WERI-Rb-1 (cell line): ENCODE results near the gene PCDHB15.
"Not testable (repeated sequence)": the region's sequence is repeated elsewhere in the genome, so short reads cannot be mapped to it uniquely, and the experiment has no call there.

Experiments used
- DNase-seq: peaks from one replicate; pipeline ENCODE4 v3.0.0-alpha.2; 2020
- H3K27ac ChIP-seq: fragments of 250-450 bp; sonication (Bioruptor Pico); 2 replicates; pipeline ENCODE4 v1.5.1; 2020; ENCODE audit warnings: mild to moderate bottlenecking, moderate library complexity
- H3K27me3 ChIP-seq: fragments of 250-450 bp; sonication (Bioruptor Pico); 2 replicates; pipeline ENCODE4 v1.5.1; 2021; ENCODE audit warnings: mild to moderate bottlenecking, low read depth, moderate library complexity; ENCODE audit not compliant: insufficient read depth, severe bottlenecking
- H3K36me3 ChIP-seq: fragments of 250-450 bp; sonication (Bioruptor Pico); 2 replicates; pipeline ENCODE4 v1.5.1; 2020; ENCODE audit warnings: mild to moderate bottlenecking, moderate library complexity
- H3K4me3 ChIP-seq: 2 replicates; pipeline ENCODE4 v1.5.1; 2011; ENCODE audit warnings: low read depth, mild to moderate bottlenecking, control low read depth, low read length
- H3K9me3 ChIP-seq: fragments of 250-450 bp; sonication (Bioruptor Pico); 2 replicates; pipeline ENCODE4 v1.5.1; 2021; ENCODE audit warnings: mild to moderate bottlenecking, moderate library complexity; ENCODE audit not compliant: severe bottlenecking
- TF ChIP-seq, protein P1 (sequence below): IDR thresholded peaks from 2 replicates; pipeline ENCODE4 v1.5.1; 2011; ENCODE audit warnings: low read depth, mild to moderate bottlenecking, control low read depth, inconsistent platforms, low read length

Gene PCDHB15

DNA sequence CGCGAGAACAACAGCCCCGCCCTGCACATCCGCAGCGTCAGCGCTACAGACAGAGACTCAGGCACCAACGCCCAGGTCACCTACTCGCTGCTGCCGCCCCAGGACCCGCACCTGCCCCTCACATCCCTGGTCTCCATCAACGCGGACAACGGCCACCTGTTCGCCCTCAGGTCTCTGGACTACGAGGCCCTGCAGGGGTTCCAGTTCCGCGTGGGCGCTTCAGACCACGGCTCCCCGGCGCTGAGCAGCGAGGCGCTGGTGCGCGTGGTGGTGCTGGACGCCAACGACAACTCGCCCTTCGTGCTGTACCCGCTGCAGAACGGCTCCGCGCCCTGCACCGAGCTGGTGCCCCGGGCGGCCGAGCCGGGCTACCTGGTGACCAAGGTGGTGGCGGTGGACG, 29.7 kb upstream of the PCDHB15 start:
- not testable (repeated sequence) for H3K9me3 ChIP-seq

DNA sequence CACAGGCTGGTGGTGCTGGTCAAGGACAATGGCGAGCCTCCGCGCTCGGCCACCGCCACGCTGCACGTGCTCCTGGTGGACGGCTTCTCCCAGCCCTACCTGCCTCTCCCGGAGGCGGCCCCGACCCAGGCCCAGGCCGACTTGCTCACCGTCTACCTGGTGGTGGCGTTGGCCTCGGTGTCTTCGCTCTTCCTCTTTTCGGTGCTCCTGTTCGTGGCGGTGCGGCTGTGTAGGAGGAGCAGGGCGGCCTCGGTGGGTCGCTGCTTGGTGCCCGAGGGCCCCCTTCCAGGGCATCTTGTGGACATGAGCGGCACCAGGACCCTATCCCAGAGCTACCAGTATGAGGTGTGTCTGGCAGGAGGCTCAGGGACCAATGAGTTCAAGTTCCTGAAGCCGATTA, 29.2 kb upstream of the PCDHB15 start:
- not testable (repeated sequence) for DNase-seq, H3K9me3 ChIP-seq, H3K27me3 ChIP-seq, H3K27ac ChIP-seq, H3K36me3 ChIP-seq, H3K4me3 ChIP-seq

More for the DNA sequence above, 29.7 kb upstream of the PCDHB15 start:
- not testable (repeated sequence) for DNase-seq, H3K4me3 ChIP-seq, H3K27ac ChIP-seq, H3K36me3 ChIP-seq, H3K27me3 ChIP-seq

DNA sequence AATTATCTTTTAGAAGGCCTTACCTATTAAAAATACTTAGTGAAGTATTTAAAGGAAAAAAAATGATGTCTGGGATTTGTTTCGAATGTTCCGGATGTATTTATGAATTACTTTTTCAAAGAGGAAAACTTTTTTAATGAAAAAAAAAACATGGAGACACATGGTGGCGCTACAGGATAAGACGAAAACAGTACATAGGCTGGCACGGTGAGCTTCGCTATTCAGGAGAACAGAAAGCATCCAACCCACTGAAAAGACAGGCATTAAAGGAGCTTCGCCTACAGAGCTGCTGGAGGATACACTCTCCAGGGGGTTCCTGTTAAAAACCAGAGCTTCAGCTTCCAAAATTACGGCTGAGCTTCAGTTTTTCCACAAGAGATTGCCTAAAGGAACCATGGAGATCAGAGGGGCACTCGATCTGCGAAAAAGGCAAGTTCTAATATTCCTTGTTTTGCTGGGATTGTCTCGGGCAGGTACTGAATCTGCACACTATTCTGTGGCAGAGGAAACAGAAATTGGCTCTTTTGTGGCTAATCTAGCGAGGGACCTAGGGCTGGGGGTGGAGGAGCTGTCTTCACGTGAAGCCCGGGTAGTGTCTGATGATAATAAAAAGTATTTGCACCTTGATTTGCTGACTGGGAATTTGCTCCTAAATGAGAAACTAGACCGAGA, 21.9 kb upstream of the PCDHB15 start, which contains the start of gene PCDHB14:
Gene PCDHB14 (plus strand): TSS at position 232 of the 672 bp plus-strand sequence. CDS start 163 bp downstream, at position 395.
- peak; percentile 47 for DNase-seq
- Histone ChIP-seq H3K27ac (peak within 1 kb of the TSS; percentile 47; the same call in 1 of the 2 replicates), H3K4me3 (peak within 1 kb of the TSS; percentile 41), H3K9me3 (no peaks in the 10 kb centered on the region), H3K27me3 (no peaks in the 10 kb centered on the region), H3K36me3 (no peaks in the 10 kb centered on the region)
- TF ChIP-seq, protein P1, sequence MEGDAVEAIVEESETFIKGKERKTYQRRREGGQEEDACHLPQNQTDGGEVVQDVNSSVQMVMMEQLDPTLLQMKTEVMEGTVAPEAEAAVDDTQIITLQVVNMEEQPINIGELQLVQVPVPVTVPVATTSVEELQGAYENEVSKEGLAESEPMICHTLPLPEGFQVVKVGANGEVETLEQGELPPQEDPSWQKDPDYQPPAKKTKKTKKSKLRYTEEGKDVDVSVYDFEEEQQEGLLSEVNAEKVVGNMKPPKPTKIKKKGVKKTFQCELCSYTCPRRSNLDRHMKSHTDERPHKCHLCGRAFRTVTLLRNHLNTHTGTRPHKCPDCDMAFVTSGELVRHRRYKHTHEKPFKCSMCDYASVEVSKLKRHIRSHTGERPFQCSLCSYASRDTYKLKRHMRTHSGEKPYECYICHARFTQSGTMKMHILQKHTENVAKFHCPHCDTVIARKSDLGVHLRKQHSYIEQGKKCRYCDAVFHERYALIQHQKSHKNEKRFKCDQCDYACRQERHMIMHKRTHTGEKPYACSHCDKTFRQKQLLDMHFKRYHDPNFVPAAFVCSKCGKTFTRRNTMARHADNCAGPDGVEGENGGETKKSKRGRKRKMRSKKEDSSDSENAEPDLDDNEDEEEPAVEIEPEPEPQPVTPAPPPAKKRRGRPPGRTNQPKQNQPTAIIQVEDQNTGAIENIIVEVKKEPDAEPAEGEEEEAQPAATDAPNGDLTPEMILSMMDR = peak; percentile 47

DNA sequence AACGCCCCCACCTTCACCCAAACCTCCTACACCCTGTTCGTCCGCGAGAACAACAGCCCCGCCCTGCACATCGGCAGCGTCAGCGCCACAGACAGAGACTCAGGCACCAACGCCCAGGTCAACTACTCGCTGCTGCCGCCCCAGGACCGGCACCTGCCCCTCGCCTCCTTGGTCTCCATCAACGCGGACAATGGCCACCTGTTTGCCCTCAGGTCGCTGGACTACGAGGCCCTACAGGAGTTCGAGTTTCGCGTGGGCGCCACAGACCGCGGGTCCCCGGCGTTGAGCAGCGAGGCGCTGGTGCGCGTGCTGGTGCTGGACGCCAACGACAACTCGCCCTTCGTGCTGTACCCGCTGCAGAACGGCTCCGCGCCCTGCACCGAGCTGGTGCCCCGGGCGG, 20.4 kb upstream of the PCDHB15 start:
- not testable (repeated sequence) for H3K36me3 ChIP-seq, H3K27ac ChIP-seq, DNase-seq, H3K27me3 ChIP-seq, H3K9me3 ChIP-seq, H3K4me3 ChIP-seq

DNA sequence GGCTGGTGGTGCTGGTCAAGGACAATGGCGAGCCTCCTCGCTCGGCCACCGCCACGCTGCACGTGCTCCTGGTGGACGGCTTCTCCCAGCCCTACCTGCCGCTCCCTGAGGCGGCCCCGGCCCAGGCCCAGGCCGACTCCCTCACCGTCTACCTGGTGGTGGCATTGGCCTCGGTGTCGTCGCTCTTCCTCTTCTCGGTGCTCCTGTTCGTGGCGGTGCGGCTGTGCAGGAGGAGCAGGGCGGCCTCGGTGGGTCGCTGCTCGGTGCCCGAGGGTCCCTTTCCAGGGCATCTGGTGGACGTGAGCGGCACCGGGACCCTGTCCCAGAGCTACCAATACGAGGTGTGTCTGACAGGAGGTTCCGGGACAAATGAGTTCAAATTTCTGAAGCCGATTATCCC, 19.8 kb upstream of the PCDHB15 start:
- H3K4me3 ChIP-seq, H3K9me3 ChIP-seq, H3K27ac ChIP-seq, H3K27me3 ChIP-seq, DNase-seq, H3K36me3 ChIP-seq: not testable (repeated sequence)

DNA sequence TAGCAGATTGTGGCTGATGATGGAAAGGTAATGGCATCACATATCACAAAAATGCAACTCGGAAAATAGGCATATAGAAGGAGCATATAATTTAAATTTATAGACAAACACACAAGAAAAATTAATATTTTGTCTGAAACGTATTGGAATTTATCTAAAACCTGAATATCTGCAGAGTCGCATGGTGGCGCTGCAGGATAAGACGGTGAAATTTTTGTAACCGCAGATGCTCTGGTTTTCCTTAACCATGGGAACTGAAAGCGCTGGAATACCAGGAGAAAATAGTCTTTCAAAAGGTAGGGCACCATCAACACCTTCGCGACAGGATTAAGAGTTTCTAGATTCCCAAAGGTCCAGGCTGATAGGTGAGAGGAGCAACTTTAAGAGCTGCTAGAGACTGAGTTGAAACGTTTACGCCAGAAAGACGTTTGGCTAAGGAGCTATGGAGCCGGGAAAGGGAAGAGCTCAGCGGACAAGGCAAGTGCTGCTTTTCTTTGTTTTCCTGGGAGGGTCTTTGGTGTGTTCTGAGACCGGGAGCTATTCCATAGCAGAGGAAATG, 11.0 kb upstream of the PCDHB15 start:
- Histone ChIP-seq H3K4me3 (peak overlapping the region; percentile 19; the same call in 1 of the 2 replicates), H3K27me3 (no peaks in the 10 kb centered on the region), H3K27ac (no peak overlapping the region), H3K9me3 (peaks cover 6% of the 10 kb centered on the region), H3K36me3 (no peaks in the 10 kb centered on the region)
- TF ChIP-seq, protein P1 = peak; percentile 22; the same call in 1 of the 2 replicates
- no peak for DNase-seq

DNA sequence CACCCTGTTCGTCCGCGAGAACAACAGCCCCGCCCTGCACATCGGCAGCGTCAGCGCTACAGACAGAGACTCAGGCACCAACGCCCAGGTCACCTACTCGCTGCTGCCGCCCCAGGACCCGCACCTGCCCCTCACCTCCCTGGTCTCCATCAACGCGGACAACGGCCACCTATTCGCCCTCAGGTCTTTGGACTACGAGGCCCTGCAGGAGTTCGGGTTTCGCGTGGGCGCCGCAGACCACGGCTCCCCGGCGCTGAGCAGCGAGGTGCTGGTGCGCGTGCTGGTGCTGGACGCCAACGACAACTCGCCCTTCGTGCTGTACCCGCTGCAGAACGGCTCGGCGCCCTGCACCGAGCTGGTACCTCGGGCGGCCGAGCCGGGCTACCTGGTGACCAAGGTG, 9.3 kb upstream of the PCDHB15 start:
- H3K9me3 ChIP-seq, H3K27me3 ChIP-seq, DNase-seq: not testable (repeated sequence)

DNA sequence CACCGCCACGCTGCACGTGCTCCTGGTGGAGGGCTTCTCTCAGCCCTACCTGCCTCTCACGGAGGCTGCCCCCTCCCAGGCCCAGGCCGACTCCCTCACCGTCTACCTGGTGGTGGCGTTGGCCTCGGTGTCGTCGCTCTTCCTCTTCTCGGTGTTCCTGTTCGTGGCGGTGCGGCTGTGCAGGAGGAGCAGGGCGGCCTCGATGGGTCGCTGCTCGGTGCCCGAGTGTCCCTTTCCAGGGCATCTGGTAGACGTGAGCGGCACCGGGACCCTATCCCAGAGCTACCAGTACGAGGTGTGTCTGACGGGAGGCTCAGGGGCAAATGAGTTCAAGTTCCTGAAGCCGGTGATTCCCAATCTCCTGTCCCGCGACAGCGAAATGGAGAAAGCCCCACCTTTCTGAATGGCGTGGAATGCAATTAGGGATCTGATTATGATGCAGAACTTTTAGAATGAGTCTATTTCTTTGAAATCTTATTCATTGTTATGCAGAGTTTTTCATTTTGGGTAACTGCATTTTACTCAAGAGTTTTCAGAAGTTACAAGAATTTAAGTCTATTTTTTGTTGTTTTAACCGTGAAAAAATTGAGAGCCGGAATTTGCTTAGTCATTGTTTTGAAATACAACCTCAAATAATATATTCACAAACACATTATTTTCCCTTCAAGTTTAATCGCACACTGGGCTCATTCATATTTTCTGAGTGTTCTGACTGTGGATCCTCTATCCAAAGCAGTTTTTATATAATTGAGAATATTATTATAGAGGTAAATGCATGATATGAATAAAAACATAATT, 8.5 kb upstream of the PCDHB15 start:
- Histone ChIP-seq H3K4me3 (no peak overlapping the region), H3K9me3 (peaks cover 14% of the 10 kb centered on the region), H3K36me3 (no peaks in the 10 kb centered on the region), H3K27me3 (no peaks in the 10 kb centered on the region), H3K27ac (no peak overlapping the region)
- TF ChIP-seq, protein P1 = no peak
- DNase-seq = no peak

More for the DNA sequence above, 9.3 kb upstream of the PCDHB15 start:
- not testable (repeated sequence) for H3K27ac ChIP-seq, H3K4me3 ChIP-seq, H3K36me3 ChIP-seq
